ENCODE results near the gene PXMP2.
A peak's percentile ranks its signal among the peaks of the same experiment; 100 is the strongest.

Gene PXMP2

DNA sequence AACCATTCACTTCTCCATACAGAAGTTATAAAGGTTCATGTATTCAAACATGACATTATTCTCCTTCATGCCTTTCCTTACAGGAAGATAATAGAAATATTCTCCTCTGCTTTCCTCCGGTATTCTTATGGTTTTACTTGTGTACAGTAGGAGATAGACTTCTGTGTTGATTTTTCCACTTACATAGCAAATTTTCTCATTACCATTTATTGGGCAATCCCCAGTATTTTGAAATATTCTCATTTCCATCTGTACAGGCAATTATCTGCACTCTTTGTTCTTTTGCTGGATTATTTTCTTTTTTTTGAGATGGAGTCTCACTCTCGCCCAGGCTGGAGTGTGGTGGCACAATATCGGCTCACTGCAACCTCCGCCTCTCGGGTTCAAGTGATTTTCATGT, 11.0 kb downstream of the PXMP2 start:
- DNase-seq, result no peak

DNA sequence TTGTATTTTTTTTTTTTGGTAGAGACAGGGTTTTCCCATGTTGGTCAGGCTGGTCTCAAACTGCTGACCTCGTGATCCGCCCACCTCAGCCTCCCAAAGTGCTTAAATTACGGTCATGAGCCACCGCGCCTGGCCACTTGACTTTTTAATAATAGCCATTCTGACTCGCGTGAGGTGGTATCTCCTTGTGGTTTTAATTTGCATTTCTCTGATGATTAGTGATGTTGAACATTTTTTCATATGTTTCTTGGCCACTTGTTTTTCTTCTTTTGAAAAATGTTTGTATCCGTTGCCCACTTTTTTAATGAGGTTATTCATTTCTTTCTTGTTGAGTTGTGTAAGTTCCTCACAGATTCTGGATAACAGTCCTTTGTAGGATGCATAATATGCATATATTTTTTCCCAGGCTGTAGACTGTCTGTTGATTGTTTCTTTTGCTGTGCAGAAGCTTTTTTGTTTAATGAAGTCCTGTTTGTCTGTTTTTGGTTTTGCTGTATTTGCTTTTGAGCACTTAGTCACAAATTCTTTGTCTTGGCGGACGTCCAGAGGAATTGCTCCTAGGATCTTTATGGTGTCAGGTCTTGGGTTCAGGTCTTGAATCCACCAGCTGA, 12.9 kb downstream of the PXMP2 start:
- DNase-seq, result peak; percentile 64

GRCh38 chr12:132702640-132703039, 15.3 kb downstream of the PXMP2 start:
- no peak for DNase-seq

DNA sequence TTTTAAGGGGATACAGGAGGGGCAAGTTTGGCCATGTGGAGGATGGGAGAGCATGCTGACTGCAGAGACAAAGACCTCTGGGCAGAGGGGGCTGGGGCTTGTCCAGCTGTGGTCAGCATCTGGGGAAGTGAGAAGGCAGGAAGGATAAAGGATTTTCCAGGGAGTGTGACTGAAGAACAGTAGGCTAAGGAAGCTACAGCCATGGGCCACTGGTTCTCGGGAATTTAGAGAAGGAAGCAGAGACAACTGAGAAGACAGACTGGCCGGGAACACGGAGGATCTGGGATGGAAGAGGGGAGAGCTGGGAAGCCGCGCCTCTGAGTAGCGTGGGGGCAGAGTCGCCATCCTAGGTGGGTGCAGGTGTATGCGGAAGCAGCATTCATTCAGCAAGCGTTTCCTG, 16.3 kb downstream of the PXMP2 start:
- no peak for DNase-seq

- DNase-seq, result no peak
Observed at GRCh38 chr12:132707241-132707640, 19.9 kb downstream of the PXMP2 start.

GRCh38 chr12:132708150-132708549, 20.8 kb downstream of the PXMP2 start:
- no peak for DNase-seq

- no peak for DNase-seq
Observed at GRCh38 chr12:132710043-132710404, 22.6 kb downstream of the PXMP2 start.

GRCh38 chr12:132710405-132711079, 23.2 kb downstream of the PXMP2 start, which contains the start of gene PGAM5:
TSS of gene PGAM5 (plus strand) at chr12:132710842. CDS start at chr12:132710877, 35 bp downstream.
- DNase-seq, result peak; percentile 80

DNA sequence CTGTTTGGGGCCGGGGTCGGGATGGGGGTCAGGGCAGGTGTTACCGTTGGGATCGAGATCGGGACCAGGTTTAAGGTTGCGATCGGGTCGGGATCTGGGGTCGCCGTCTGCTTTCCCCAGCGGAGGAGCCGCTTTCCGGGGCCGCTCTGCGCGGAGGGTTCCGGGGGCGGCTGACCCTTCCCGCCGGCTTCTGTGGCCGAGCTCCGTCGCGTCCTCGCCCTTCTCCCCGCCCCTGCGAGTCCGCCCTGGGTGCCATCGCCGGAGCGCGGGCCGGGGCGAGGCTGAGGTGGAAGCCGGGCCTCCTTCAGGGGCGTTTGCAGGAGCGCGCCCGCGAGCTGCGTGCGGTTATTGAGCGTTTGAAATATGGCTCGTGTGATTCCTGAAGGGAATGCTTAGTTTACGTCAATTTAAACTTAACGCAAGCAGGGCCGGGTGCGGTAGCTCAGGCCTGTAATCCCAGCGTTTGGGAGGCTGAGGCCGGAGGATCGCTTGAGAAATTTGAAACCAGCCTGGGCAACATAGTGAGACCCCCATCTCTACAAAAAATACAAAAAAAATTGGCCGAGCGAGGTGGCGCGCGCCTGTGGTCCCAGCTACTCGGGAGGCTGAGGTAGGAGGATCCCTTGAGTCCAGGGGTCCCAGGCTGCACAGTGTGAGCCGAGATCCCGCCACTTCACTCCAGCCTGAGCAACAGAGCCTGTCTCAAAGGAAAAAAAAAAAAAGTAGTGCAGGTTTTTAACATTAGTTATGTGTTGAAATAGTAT, 23.9 kb downstream of the PXMP2 start:
- peak; percentile 30 for DNase-seq

- DNase-seq, result no peak
Observed at GRCh38 chr12:132713123-132713522, 25.7 kb downstream of the PXMP2 start.

DNA sequence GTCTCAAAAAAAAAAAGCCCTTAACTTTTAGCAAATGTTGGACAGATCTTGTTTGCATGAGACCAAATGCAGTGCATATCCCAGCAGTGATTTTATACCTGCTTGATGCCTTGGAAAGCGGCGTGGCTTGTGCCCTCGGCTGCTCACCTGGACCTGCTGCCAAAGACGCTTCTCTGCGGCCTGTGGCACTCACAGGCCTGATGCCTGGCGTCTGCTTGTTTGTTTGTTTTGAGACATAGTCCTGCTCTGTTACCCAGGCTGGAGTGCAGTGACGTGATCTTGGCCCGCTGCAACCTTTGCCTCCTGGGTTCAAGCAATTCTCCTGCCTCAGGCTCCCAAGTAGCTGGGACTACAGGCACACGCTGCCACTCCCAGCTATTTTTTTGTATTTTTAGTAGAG, 28.5 kb downstream of the PXMP2 start:
- DNase-seq, result no peak

- DNase-seq, result no peak
Observed at GRCh38 chr12:132716356-132716755, 29.0 kb downstream of the PXMP2 start.

GRCh38 chr12:132717011-132717410, 29.6 kb downstream of the PXMP2 start:
- no peak for DNase-seq

- DNase-seq, result no peak
Observed at GRCh38 chr12:132717531-132718387, 30.4 kb downstream of the PXMP2 start.

- no peak for DNase-seq
Observed at GRCh38 chr12:132718644-132719043, 31.3 kb downstream of the PXMP2 start.

GRCh38 chr12:132719141-132719953, 32.0 kb downstream of the PXMP2 start:
- no peak for DNase-seq

DNA sequence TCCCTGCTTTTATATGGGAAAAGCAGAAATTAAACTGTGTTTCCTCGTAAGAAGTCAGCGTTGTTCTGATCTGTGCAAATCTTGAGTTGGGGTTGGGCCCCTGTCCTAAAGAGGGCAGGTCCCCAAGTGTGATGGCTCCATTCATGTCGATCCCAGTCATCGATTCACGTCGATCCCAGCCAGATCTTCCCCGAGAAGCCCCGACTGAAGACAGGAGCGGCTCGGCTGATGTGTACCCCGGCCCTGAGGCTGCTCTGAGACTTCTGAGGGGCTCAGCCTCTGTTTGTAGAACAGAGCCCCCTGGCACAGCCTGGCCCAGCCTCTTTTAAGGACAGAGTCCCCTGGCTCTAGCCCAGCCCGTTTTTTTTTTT, 32.6 kb downstream of the PXMP2 start:
- no peak for DNase-seq

- no peak for DNase-seq
Observed at GRCh38 chr12:132720606-132721345, 33.4 kb downstream of the PXMP2 start.

DNA sequence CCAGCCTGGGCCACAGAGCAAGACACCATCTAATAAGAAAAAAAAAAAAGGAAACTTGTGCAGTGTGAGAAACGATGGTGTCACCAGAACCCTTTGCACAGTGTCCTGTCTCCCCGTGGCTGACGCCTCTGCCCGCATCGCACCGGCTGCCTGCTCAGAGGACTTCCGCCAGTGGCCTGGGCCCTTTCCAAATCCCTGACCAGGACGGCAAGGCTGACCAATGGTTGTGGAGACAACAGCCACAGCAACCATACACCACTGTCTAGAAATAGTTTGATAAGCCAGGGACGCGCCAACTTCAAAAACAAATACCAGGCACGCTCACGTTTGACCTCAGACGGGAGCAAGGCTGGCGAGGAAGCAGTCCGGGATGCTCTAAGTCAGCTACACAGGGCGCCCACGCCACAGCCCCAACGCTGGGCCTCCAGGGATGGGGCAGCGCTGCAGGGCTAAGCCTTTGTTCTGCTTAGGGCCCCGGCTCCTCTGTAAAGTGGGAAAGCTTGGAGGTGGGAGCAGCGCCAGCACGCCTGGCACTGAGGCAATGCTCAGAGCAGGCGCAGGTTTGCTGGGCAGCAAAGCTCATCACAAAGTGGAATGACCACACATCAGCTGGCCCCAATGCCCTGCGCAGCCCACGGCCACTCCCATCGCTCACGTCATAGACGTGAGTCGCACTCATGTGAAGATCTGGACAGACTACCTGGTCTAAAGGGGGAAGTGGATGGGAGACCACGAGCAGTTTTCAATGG, 35.8 kb downstream of the PXMP2 start:
- peak; percentile 20 for DNase-seq

DNA sequence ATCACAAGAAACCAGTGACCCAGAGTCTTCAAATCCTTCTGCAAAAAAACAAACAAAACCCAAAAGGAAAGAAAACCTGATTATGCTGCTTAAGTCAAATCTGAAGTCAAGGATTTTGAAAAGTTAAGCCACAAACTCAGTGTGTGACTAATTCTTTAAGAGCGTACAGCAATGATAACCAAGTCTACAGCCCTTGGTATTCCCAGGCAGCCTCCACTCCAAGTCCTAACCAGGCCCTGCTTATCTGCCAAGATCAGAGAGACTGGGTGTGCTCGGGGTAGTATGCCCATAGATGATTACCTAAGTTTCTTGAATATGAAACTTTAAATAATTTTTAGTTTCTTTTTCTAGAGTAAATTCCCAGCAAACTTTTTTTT, 36.4 kb downstream of the PXMP2 start:
- peak; percentile 48 for DNase-seq

Data from EL (cell line).